ENCODE measurements around the gene DBT.
"Not testable (repeated sequence)": the region's sequence is repeated elsewhere in the genome, so short reads cannot be mapped to it uniquely, and the experiment has no call there.

Gene DBT
- 9.8 to 48.2 (median 27.9) reads per million in 17 experiments for total RNA-seq

DNA sequence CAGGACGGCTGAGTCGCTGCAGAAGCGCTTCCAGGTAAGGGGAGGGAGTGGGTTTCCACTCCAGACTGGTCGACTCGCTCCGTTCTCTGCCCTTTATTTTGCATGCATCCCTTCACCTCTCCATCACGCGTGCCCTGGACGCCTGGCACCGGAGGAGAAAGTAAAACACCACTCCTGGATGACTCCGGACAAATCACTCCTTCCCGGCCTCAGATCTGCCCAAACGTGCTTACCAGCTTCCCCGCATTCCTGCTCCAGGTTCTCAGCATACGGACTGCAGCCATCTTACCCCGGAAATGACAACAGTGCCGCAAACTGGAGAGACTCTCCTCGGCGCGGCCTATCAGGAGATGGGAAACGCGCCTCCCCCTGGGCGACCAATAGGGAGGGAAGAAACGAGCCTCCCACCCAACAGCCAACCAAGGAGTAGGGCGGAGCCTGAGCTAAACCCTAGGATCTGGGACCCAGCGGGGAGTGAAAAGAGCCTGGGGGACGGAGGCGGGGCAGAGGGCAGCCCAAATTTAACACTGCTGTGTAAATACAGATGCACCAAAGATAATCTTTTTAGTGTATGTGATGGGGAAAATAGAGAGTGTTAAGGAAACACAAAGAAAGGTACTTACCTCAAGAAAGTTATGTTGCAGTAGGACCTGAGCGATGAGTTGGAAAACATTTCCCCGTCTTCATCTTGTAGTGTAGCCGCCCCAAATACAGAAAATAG lies at the start of gene DBT:
Gene DBT, minus strand, starts transcription at position 298 of the 721 bp plus-strand sequence. Its CDS starts 14 bp downstream, at position 284.
- DNase-seq = peak; percentile 90 to 96 (median 95)

GRCh38 chr1:100298512-100298911 lies 48.9 kb upstream of the DBT start:
- DNase-seq = no peak

DNA sequence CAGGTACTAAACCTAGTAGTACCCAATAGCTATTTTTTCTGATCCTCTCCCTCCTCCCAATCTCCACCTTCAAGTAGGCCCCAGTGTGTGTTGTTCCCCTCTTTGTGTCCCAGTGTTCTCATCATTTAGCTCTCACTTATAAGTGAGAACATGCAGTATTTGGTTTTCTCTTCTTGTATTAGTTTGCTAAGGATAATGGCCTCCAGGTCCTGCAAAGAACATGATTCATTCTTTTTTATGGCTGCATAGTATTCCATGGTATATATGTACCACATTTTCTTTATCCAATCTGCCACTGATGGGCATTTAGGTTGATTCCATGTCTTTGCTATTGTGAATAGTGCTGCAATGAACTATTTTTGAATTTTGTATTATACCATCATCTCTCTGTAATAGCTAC lies 47.4 kb upstream of the DBT start:
- DNase-seq = not testable (repeated sequence)

- DNase-seq = no peak
These were observed 46.5 kb upstream of the DBT start for GRCh38 chr1:100296140-100296539.

DNA sequence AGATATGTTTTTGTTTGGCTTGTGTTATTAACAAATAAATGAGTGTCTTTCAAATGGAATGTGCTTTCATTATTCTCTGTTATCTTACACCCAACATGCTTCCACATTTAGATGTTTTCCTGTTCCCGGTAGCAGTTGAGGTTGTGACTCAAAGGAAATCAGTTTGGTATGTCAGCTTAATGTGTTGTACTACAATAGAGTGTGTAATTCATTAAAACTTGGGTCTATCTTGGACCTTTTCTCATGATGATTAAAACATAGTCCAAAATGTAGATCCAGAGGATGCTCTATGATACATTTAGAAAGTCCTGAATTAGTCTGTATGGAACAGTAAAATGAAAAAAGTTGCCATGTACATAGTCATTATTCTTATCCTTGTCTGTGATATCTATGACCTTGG lies 43.1 kb upstream of the DBT start:
- DNase-seq = no peak

DNA sequence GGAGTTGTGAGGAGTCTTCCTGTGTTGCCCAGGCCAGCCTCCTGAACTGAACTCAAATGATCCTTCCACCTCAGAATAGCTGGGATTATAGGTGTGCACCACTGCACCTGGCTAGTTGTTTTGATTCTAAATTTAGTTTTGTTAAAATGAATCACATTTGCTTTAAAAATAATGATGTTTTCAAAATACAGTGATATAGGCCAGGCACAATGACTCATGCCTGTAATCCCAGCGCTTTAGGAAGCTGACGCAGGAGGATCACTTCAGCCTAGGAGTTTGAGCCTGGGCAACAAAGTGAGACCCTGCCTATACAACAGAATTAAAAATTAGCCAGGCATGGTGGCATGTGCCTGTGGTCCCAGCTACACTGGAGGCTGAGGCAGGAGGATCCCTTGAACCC lies 40.7 kb upstream of the DBT start:
- no peak for DNase-seq

DNA sequence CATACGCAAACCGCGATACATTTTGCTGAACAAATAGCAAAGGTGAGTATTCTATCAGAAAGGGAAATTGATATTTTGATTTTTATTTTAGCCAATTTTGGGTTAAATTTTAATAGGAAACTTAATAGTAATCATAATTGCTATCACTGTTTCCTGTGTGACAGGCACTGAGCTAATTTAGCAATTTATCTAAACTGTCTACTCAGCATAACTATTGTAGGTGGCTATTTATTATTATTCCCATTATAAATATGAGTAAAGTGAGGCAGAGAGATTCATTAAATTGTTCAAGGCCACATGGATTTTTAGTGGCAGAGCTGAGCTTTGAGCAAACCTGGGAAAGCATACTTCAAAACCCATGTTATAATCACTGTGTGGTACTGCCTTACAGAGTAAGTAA lies 37.5 kb upstream of the DBT start:
- DNase-seq = no peak

- no peak for DNase-seq
These were observed 35.0 kb upstream of the DBT start for GRCh38 chr1:100284591-100284990.

DNA sequence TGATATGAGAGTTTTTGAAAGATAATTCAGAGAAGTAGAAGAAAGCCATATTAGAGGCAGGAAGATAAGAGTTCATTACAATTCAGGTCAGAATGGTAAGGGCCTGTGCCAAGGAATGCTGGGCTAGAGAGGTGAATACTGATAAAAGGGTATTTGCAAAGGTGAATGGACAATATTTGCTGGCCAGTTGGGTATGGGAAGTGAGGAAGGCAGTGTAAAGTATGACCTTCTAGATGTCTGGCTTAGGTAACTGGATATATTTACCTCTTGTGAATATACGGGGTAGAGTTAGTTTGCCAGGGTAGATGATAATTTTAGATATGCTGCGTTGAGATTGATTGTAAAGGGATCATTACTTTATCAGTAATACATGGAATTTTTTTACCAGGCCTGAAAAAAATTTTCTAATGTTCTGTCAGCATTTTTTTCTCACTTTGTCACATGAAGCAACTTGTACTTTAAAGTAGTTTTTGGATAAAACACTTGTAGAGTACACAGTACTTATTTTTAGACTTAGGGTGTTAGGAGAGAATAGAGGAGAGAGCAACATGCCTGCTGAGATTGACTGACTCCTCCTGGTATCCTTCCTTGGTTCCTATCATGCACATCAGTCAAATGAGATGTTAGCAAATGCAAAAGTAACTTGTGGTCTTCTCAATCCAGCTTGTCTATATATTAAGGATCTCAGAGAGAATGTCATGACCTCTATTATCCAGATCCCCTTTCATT lies 30.5 kb upstream of the DBT start:
- DNase-seq = no peak

- no peak for DNase-seq
These were observed 29.8 kb upstream of the DBT start for GRCh38 chr1:100279358-100279923.

GRCh38 chr1:100277866-100278265 lies 28.2 kb upstream of the DBT start:
- DNase-seq = no peak

DNA sequence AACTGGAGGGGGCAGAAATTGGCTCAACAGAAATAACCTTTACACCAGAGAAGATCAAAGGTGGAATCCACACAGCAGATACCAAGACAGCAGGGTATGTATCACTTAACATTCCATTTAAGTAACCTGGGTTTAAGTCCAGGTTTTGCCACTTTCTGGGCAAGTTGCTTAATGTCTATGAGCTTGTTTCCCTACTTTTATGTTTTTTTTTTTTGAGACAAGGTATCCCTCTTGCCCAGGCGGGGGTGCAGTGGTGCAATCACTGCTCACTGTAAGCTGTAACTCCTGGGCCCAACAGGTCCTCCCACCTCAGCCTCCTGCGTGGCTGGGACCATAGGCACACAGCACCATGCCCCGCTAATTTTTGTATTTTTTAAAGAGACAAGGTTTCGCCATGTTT lies 18.6 kb upstream of the DBT start:
- no peak for DNase-seq

DNA sequence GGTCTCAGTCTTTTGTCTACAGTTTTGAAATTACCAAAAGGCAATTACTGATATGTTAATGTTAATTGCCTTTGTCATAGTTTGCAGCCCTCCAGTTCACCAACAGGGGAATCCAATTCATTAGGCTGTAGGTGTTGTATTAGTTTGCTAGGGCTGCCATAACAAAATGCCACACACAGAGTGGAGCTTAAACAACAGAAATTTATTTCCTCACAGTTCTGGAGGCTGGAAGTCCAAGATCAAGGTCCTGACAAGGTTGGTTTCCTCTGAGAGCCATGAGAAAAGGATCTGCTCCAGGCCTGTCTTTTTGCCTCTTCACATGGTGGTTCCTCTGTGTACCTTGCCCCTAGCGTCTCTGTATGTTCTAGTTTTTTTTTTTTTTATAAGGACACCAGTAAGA lies 17.6 kb upstream of the DBT start:
- no peak for DNase-seq

DNA sequence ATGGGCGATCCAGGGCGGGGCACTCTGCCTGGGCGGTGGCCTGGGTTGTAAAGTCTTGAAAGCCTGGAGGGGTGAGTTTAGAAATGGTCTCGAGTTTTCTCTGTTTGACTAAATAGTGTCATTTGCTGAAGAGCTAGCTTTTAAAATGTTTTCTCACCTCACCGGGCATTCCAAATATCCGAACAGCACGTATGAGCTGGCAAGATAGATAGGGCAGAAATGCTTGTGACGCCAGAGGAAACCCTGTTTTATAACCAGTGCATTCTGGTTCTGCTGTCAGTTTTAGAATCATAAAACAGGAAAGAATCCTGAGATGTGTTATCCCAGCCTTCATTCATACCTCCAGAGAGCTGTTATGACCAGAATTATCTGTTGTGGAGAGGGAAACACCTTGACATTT lies 17.1 kb upstream of the DBT start:
- peak; percentile 2 to 26 (median 14) for DNase-seq

DNA sequence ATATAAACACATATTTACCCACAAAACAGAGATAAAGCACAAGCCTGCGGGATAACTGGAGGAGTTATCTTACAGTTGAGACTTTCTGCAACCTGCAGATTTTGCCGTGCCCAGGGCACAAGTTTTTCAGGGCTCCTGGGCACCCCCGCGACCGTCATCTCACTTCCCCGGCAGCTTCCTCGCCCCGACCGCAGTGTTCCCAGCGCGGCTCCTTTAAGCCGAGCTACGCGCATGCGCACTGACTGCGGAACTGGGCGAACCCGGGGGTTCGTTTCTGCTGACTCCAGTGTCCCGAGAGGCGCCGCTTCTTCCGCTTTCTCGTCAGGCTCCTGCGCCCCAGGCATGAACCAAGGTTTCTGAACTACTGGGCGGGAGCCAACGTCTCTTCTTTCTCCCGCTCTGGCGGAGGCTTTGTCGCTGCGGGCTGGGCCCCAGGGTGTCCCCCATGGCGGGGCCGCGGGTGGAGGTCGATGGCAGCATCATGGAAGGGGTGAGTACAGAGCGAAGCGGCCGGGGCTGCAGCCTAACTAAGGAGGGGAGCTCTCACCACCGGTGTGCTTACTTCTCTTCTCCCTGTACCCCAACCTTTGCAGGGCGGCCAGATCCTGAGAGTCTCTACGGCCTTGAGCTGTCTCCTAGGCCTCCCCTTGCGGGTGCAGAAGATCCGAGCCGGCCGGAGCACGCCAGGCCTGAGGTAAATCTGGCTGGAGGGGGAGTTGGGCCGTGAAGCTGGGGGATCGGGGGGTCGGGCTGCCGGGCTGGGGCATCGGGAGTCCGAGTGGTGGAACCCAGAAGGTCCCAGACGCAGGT lies 16.5 kb upstream of the DBT start, which contains the start of gene RTCA:
Gene RTCA, plus strand, starts transcription at position 286 of the 810 bp plus-strand sequence. Its CDS starts 160 bp downstream, at position 446.
- peak; percentile 99 to 100 (median 99) for DNase-seq

DNA sequence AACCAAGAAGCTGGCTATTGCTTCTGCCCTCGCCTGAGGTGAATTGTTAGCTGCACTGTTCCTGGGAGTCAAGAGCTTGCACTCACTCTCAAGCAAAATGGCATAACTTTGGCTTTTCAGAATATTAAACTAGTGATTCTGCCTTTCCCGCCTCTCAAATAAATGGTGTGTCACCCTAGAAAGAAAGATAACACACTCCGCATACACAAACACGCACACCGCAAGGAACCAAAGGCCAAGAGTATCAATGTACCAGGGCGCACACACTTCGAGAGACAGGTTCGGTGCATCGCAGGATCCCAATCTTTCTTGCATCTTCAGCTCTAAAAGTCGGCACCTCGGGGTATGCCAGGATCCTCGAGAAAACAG lies 15.9 kb upstream of the DBT start:
- peak in 1 of 4 experiments; percentile 17 for DNase-seq

DNA sequence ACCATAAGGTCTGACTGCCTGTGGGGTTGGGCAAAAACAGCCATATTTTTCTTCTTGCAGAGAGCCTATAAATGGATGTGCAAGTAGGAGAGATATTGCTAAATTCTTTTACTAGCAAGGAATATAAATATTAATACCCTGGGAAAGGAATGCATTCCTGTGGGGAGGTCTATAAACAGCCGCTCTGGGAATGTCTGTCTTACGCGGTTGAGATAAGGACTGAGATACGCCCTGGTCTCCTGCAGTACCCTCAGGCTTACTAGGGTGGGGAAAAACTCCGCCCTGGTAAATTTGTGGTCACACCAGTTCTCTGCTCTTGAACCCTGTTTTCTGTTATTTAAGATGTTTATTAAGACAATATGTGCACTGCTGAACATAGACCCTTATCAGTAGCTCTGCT lies 14.4 kb upstream of the DBT start:
- DNase-seq = not testable (repeated sequence)

DNA sequence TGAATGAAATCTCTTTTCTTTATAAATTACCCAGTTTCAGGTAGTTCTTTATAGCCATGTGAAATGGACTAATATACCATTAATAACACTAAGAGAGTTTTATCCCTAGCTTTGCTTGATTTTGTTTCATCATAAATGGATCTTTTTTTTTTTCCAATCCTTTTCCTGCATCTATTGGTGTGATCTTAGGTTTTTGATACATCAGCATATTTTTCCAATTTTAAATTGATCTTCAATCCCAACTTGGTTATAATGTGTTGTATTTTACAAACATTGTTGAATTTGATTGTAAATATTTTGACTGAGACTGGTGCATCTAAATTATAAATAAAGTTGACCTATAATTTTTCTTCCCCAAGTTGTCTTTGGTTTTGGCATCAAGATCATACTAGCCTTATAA lies 12.1 kb upstream of the DBT start:
- DNase-seq = no peak

GRCh38 chr1:100258427-100258826 lies 8.8 kb upstream of the DBT start:
- DNase-seq = not testable (repeated sequence)

GRCh38 chr1:100256273-100256672 lies 6.6 kb upstream of the DBT start:
- not testable (repeated sequence) for DNase-seq

DNA sequence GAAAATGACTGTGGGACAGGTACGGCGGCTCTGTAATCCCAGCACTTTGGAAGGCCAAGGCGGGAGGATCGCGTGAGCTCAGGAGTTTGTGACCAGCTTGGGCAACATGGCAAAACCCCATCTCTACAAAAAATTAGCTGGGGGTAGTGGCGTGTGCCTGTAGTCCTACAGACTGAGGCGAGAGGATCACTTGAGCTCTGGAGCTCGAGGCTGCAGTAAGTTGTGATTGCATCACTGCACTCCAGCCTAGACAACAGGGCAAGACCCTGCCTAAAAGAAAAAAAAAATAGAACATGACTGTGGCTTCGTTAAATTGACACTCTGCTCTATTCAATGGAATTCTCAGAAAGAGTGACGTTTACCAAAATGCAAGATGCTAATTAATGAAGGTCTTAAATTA lies 3.9 kb upstream of the DBT start:
- DNase-seq = no peak

- DNase-seq = no peak
These were observed 3.3 kb upstream of the DBT start for GRCh38 chr1:100252901-100253300.

GRCh38 chr1:100250807-100251206 lies 1.2 kb upstream of the DBT start:
- DNase-seq = no peak
